A549 (cell line): Measurements from ENCODE around the gene SYNPO2L.
"Not testable (repeated sequence)": the region's sequence is repeated elsewhere in the genome, so short reads cannot be mapped to it uniquely, and the experiment has no call there.

Source experiments
- RARB ChIP-seq: fragments of 250-450 bp; sonication (Bioruptor Pico); IDR thresholded peaks from 2 replicates; pipeline ENCODE4 v1.8.0; 2021; ENCODE audit warnings: mild to moderate bottlenecking, moderate library complexity
- SMC3 ChIP-seq: fragments of >200 bp; sonication (Bioruptor Twin); formaldehyde crosslinking; IDR thresholded peaks from 3 replicates; pipeline ENCODE4 v1.6.1; 2018; ENCODE audit warnings: inconsistent platforms
- TF ChIP-seq, protein P1 (sequence below): fragments of >200 bp; sonication (Bioruptor Twin); formaldehyde crosslinking; IDR thresholded peaks from 3 replicates; pipeline ENCODE4 v1.6.1; 2016

DNA sequence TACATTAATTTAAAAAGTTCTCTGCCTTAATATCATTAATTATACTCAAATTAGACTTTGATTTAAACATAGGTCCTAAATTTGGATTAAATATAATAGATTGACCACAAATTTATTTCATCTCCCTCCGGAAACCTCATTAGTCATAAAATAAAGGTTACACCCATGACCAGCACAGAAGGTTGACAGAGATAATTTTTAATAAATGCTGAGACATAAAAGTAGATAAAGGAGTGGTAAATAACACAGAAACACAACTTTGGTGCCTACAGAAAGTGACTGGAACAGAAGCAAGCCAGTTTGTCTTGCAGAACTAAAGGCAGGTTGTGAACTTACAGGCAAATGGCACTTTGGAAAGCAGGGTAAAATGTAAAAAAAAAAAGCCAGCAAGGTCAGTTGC lies 31.8 kb upstream of the SYNPO2L start:
- not testable (repeated sequence) for TF ChIP-seq RARB (CRISPR knock-in tag); SMC3
- TF ChIP-seq, protein P1, sequence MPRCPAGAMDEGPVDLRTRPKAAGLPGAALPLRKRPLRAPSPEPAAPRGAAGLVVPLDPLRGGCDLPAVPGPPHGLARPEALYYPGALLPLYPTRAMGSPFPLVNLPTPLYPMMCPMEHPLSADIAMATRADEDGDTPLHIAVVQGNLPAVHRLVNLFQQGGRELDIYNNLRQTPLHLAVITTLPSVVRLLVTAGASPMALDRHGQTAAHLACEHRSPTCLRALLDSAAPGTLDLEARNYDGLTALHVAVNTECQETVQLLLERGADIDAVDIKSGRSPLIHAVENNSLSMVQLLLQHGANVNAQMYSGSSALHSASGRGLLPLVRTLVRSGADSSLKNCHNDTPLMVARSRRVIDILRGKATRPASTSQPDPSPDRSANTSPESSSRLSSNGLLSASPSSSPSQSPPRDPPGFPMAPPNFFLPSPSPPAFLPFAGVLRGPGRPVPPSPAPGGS = not testable (repeated sequence)
